Measurements from ENCODE around the gene MIPOL1.
A peak's percentile ranks its signal among the peaks of the same experiment; 100 is the strongest.

Gene MIPOL1

GRCh38 chr14:37597538-37597913 lies 399.8 kb downstream of the MIPOL1 start:
- H3K36me3 ChIP-seq (ENCODE audit: control insufficient read depth, insufficient read depth, low read length): no peaks in the 10 kb centered on the region
- no peak overlapping the region for H3K23ac ChIP-seq (ENCODE audit: low read length)
- no peak overlapping the region for H2AK5ac ChIP-seq (ENCODE audit: low read length)
- H3K79me1 ChIP-seq (ENCODE audit: low read length): no peaks in the 10 kb centered on the region
- no peaks in the 10 kb centered on the region for H3K4me1 ChIP-seq (ENCODE audit: control insufficient read depth, low read depth, low read length)
- no peak overlapping the region for H3K56ac ChIP-seq (ENCODE audit: low read length)
- H3K9ac ChIP-seq (ENCODE audit: low read length): no peak overlapping the region
- peak; percentile 76 for DNase-seq
- H2BK5ac ChIP-seq (ENCODE audit: low read length): no peak overlapping the region
- no peak overlapping the region for H3K4me2 ChIP-seq (ENCODE audit: low read length)
- no peak overlapping the region for H4K5ac ChIP-seq (ENCODE audit: low read length)
- no peak overlapping the region for H3K4me3 ChIP-seq (ENCODE audit: low read length)
- H3K79me2 ChIP-seq (ENCODE audit: control insufficient read depth, insufficient read depth, low read length): no peaks in the 10 kb centered on the region
- no peak overlapping the region for H3K18ac ChIP-seq (ENCODE audit: low read length)
- no CpG with 5 or more reads among the region's 20 CpGs for WGBS (ENCODE audit: extremely low coverage, insufficient coverage, low lambda C conversion rate)
- H3K27ac ChIP-seq (ENCODE audit: low read depth, low read length): no peak overlapping the region
- peaks cover 65% of the 10 kb centered on the region for H3K27me3 ChIP-seq (ENCODE audit: insufficient read depth, low read length, poor library complexity)
- H4K8ac ChIP-seq (ENCODE audit: low read depth, low read length): no peak overlapping the region
- no peak overlapping the region for H2BK15ac ChIP-seq (replicated peaks; ENCODE audit: low read depth)
- no peak overlapping the region for H3K4ac ChIP-seq (ENCODE audit: low read depth, low read length)
- no peak overlapping the region for H2BK120ac ChIP-seq (ENCODE audit: low read depth, low read length)

- no peak overlapping the region for H2BK5ac ChIP-seq (ENCODE audit: low read length)
- H3K4me2 ChIP-seq (ENCODE audit: low read length): peak overlapping the region; percentile 58
- H3K18ac ChIP-seq (ENCODE audit: low read length): no peak overlapping the region
- no peak overlapping the region for H3K4ac ChIP-seq (ENCODE audit: low read depth, low read length)
- H2BK15ac ChIP-seq (replicated peaks; ENCODE audit: low read depth): no peak overlapping the region
- no peak overlapping the region for H4K5ac ChIP-seq (ENCODE audit: low read length)
- H3K79me1 ChIP-seq (ENCODE audit: low read length): no peaks in the 10 kb centered on the region
- H3K27me3 ChIP-seq (ENCODE audit: insufficient read depth, low read length, poor library complexity): peaks cover 60% of the 10 kb centered on the region
- H2AK5ac ChIP-seq (ENCODE audit: low read length): no peak overlapping the region
- WGBS (ENCODE audit: extremely low coverage, insufficient coverage, low lambda C conversion rate): no CpG with 5 or more reads among the region's 50 CpGs
- no peak overlapping the region for H3K4me3 ChIP-seq (ENCODE audit: low read length)
- no peak overlapping the region for H2BK120ac ChIP-seq (ENCODE audit: low read depth, low read length)
- no peak for DNase-seq
- H3K9ac ChIP-seq (ENCODE audit: low read length): peak overlapping the region; percentile 50
- H3K56ac ChIP-seq (ENCODE audit: low read length): peak overlapping the region; percentile 77
- H3K23ac ChIP-seq (ENCODE audit: low read length): peak overlapping the region; percentile 94
- no peak overlapping the region for H3K27ac ChIP-seq (ENCODE audit: low read depth, low read length)
- H3K79me2 ChIP-seq (ENCODE audit: control insufficient read depth, insufficient read depth, low read length): no peaks in the 10 kb centered on the region
- no peak overlapping the region for H4K8ac ChIP-seq (ENCODE audit: low read depth, low read length)
- H3K36me3 ChIP-seq (ENCODE audit: control insufficient read depth, insufficient read depth, low read length): no peaks in the 10 kb centered on the region
- H3K4me1 ChIP-seq (ENCODE audit: control insufficient read depth, low read depth, low read length): no peaks in the 10 kb centered on the region
Measured at GRCh38 chr14:37597914-37598746, 400.4 kb downstream of the MIPOL1 start.

- no peak overlapping the region for H3K4me3 ChIP-seq (ENCODE audit: low read length)
Measured at GRCh38 chr14:37598747-37599506, 401.2 kb downstream of the MIPOL1 start.

GRCh38 chr14:37599507-37600368 lies 402.0 kb downstream of the MIPOL1 start:
- Histone ChIP-seq H3K36me3 (ENCODE audit: control insufficient read depth, insufficient read depth, low read length) (no peaks in the 10 kb centered on the region), H3K27me3 (ENCODE audit: insufficient read depth, low read length, poor library complexity) (peaks cover 60% of the 10 kb centered on the region), H4K8ac (ENCODE audit: low read depth, low read length) (no peak overlapping the region), H3K4me2 (ENCODE audit: low read length) (peak overlapping the region; percentile 48), H2AK5ac (ENCODE audit: low read length) (no peak overlapping the region), H3K23ac (ENCODE audit: low read length) (peak overlapping the region; percentile 89), H3K9ac (ENCODE audit: low read length) (peak overlapping the region; percentile 40), H3K79me1 (ENCODE audit: low read length) (no peaks in the 10 kb centered on the region), H3K56ac (ENCODE audit: low read length) (peak overlapping the region; percentile 56), H3K27ac (ENCODE audit: low read depth, low read length) (no peak overlapping the region), H3K18ac (ENCODE audit: low read length) (no peak overlapping the region), H2BK15ac (replicated peaks; ENCODE audit: low read depth) (no peak overlapping the region), H2BK120ac (ENCODE audit: low read depth, low read length) (no peak overlapping the region), H4K5ac (ENCODE audit: low read length) (no peak overlapping the region), H3K4me1 (ENCODE audit: control insufficient read depth, low read depth, low read length) (no peaks in the 10 kb centered on the region), H2BK5ac (ENCODE audit: low read length) (no peak overlapping the region), H3K4me3 (ENCODE audit: low read length) (no peak overlapping the region), H3K79me2 (ENCODE audit: control insufficient read depth, insufficient read depth, low read length) (no peaks in the 10 kb centered on the region), H3K4ac (ENCODE audit: low read depth, low read length) (no peak overlapping the region)
- no CpG with 5 or more reads among the region's 57 CpGs for WGBS (ENCODE audit: extremely low coverage, insufficient coverage, low lambda C conversion rate)
- peak; percentile 55 for DNase-seq

More at GRCh38 chr14:37598747-37599506, 401.2 kb downstream of the MIPOL1 start:
- DNase-seq: no peak
- Histone ChIP-seq H2BK5ac (ENCODE audit: low read length) (no peak overlapping the region), H3K27me3 (ENCODE audit: insufficient read depth, low read length, poor library complexity) (peaks cover 60% of the 10 kb centered on the region), H3K4me1 (ENCODE audit: control insufficient read depth, low read depth, low read length) (no peaks in the 10 kb centered on the region), H3K79me2 (ENCODE audit: control insufficient read depth, insufficient read depth, low read length) (no peaks in the 10 kb centered on the region), H2BK15ac (replicated peaks; ENCODE audit: low read depth) (no peak overlapping the region), H3K4ac (ENCODE audit: low read depth, low read length) (no peak overlapping the region), H3K79me1 (ENCODE audit: low read length) (no peaks in the 10 kb centered on the region), H4K8ac (ENCODE audit: low read depth, low read length) (no peak overlapping the region), H3K4me2 (ENCODE audit: low read length) (peak overlapping the region; percentile 58), H2AK5ac (ENCODE audit: low read length) (no peak overlapping the region), H3K56ac (ENCODE audit: low read length) (peak overlapping the region; percentile 77), H3K36me3 (ENCODE audit: control insufficient read depth, insufficient read depth, low read length) (no peaks in the 10 kb centered on the region), H2BK120ac (ENCODE audit: low read depth, low read length) (no peak overlapping the region), H3K18ac (ENCODE audit: low read length) (no peak overlapping the region), H3K27ac (ENCODE audit: low read depth, low read length) (no peak overlapping the region), H3K23ac (ENCODE audit: low read length) (peak overlapping the region; percentile 94), H3K9ac (ENCODE audit: low read length) (no peak overlapping the region), H4K5ac (ENCODE audit: low read length) (no peak overlapping the region)
- WGBS (ENCODE audit: extremely low coverage, insufficient coverage, low lambda C conversion rate): no CpG with 5 or more reads among the region's 36 CpGs

- no peak overlapping the region for H2BK15ac ChIP-seq (replicated peaks; ENCODE audit: low read depth)
- no peak overlapping the region for H3K4ac ChIP-seq (ENCODE audit: low read depth, low read length)
- H2AK5ac ChIP-seq (ENCODE audit: low read length): no peak overlapping the region
- peaks cover 55% of the 10 kb centered on the region for H3K27me3 ChIP-seq (ENCODE audit: insufficient read depth, low read length, poor library complexity)
- H3K9ac ChIP-seq (ENCODE audit: low read length): no peak overlapping the region
- no peaks in the 10 kb centered on the region for H3K79me2 ChIP-seq (ENCODE audit: control insufficient read depth, insufficient read depth, low read length)
- DNase-seq: no peak
- no CpG with 5 or more reads among the region's 4 CpGs for WGBS (ENCODE audit: extremely low coverage, insufficient coverage, low lambda C conversion rate)
- no peaks in the 10 kb centered on the region for H3K79me1 ChIP-seq (ENCODE audit: low read length)
- no peak overlapping the region for H3K18ac ChIP-seq (ENCODE audit: low read length)
- H3K4me3 ChIP-seq (ENCODE audit: low read length): no peak overlapping the region
- H3K27ac ChIP-seq (ENCODE audit: low read depth, low read length): no peak overlapping the region
- H3K36me3 ChIP-seq (ENCODE audit: control insufficient read depth, insufficient read depth, low read length): no peaks in the 10 kb centered on the region
- no peaks in the 10 kb centered on the region for H3K4me1 ChIP-seq (ENCODE audit: control insufficient read depth, low read depth, low read length)
- H4K5ac ChIP-seq (ENCODE audit: low read length): no peak overlapping the region
- no peak overlapping the region for H3K4me2 ChIP-seq (ENCODE audit: low read length)
- H2BK120ac ChIP-seq (ENCODE audit: low read depth, low read length): no peak overlapping the region
- no peak overlapping the region for H2BK5ac ChIP-seq (ENCODE audit: low read length)
- H3K56ac ChIP-seq (ENCODE audit: low read length): no peak overlapping the region
- H3K23ac ChIP-seq (ENCODE audit: low read length): no peak overlapping the region
- no peak overlapping the region for H4K8ac ChIP-seq (ENCODE audit: low read depth, low read length)
Measured at GRCh38 chr14:37600880-37601741, 403.4 kb downstream of the MIPOL1 start.

Data from mesendoderm (in vitro differentiated cells).